ENCODE data around the gene SLC1A4. TPM values are rescaled to one million over a fixed set of nuclear protein-coding genes. Genes with fewer than 3 reads are reported as not detected.

Gene SLC1A4
- total RNA-seq, 1 experiment from 2014 or later: 35.0 TPM

- no TSS peak for BruUV-seq (replicated peaks)
- no peak for TF ChIP-seq CTCF (IDR thresholded peaks at IDR 0.05; ENCODE audit: insufficient read depth in 1 of 2, low read depth in 1 of 2, low read length in 1 of 2, severe bottlenecking in 1 of 2, unreplicated experiment in 1 of 2)
- Mint-ChIP-seq H3K27ac (ENCODE audit: unreplicated experiment) (no peak overlapping the region), H3K36me3 (ENCODE audit: insufficient read depth, unreplicated experiment) (no peaks in the 10 kb centered on the region), H3K4me1 (ENCODE audit: low read depth, unreplicated experiment) (peaks cover 14% of the 10 kb centered on the region), H3K27me3 (ENCODE audit: insufficient read depth, unreplicated experiment) (no peaks in the 10 kb centered on the region), H3K9me3 (ENCODE audit: unreplicated experiment) (no peaks in the 10 kb centered on the region), H3K4me3 (ENCODE audit: unreplicated experiment) (no peak overlapping the region)
- Histone ChIP-seq H3K4me3 (ENCODE audit: low read depth, low read length) (no peak overlapping the region), H3K9me3 (no peaks in the 10 kb centered on the region), H3K4me1 (peaks cover 7% of the 10 kb centered on the region; the same call in 1 of the 2 replicates), H3K36me3 (ENCODE audit: control insufficient read depth, insufficient read depth, low read length) (no peaks in the 10 kb centered on the region), H3K27me3 (replicated peaks; ENCODE audit: control insufficient read depth, insufficient read depth, low read length) (no peaks in the 10 kb centered on the region)
- CTCF ChIA-PET: no interaction called here
- POLR2A ChIA-PET: no interaction called here
- intact Hi-C loops (cut with micrococcal nuclease; ENCODE audit: unreplicated experiment): no loop called here
- peak in 1 of 2 experiments; percentile 24 for DNase-seq
Observed at GRCh38 chr2:64944484-64944883, 44.7 kb upstream of the SLC1A4 start.

- Mint-ChIP-seq H3K36me3 (ENCODE audit: insufficient read depth, unreplicated experiment) (no peaks in the 10 kb centered on the region), H3K4me3 (ENCODE audit: unreplicated experiment) (no peak overlapping the region), H3K9me3 (ENCODE audit: unreplicated experiment) (no peaks in the 10 kb centered on the region), H3K27ac (ENCODE audit: unreplicated experiment) (no peak overlapping the region), H3K4me1 (ENCODE audit: low read depth, unreplicated experiment) (peaks cover 20% of the 10 kb centered on the region), H3K27me3 (ENCODE audit: insufficient read depth, unreplicated experiment) (no peaks in the 10 kb centered on the region)
- ChIA-PET CTCF (no interaction called here), POLR2A (no interaction called here)
- BruUV-seq (replicated peaks): no TSS peak
- H3K36me3 ChIP-seq (ENCODE audit: control insufficient read depth, insufficient read depth, low read length): no peaks in the 10 kb centered on the region
- peaks cover 7% of the 10 kb centered on the region; the same call in 1 of the 2 replicates for H3K4me1 ChIP-seq
- intact Hi-C loops (cut with micrococcal nuclease; ENCODE audit: unreplicated experiment): no loop called here
- no peak for TF ChIP-seq CTCF (IDR thresholded peaks at IDR 0.05; ENCODE audit: insufficient read depth in 1 of 2, low read depth in 1 of 2, low read length in 1 of 2, severe bottlenecking in 1 of 2, unreplicated experiment in 1 of 2)
- no peak for DNase-seq
- no peaks in the 10 kb centered on the region for H3K9me3 ChIP-seq
- no peak overlapping the region for H3K4me3 ChIP-seq (ENCODE audit: low read depth, low read length)
- H3K27me3 ChIP-seq (replicated peaks; ENCODE audit: control insufficient read depth, insufficient read depth, low read length): no peaks in the 10 kb centered on the region
Observed at GRCh38 chr2:64945973-64946768, 43.0 kb upstream of the SLC1A4 start.

- Mint-ChIP-seq H3K9me3 (ENCODE audit: unreplicated experiment) (no peaks in the 10 kb centered on the region), H3K27ac (ENCODE audit: unreplicated experiment) (no peak overlapping the region), H3K36me3 (ENCODE audit: insufficient read depth, unreplicated experiment) (no peaks in the 10 kb centered on the region), H3K27me3 (ENCODE audit: insufficient read depth, unreplicated experiment) (no peaks in the 10 kb centered on the region), H3K4me3 (ENCODE audit: unreplicated experiment) (no peak overlapping the region), H3K4me1 (ENCODE audit: low read depth, unreplicated experiment) (peaks cover 20% of the 10 kb centered on the region)
- DNase-seq: no peak
- ChIA-PET POLR2A (no interaction called here), CTCF (no interaction called here)
- Histone ChIP-seq H3K36me3 (ENCODE audit: control insufficient read depth, insufficient read depth, low read length) (no peaks in the 10 kb centered on the region), H3K9me3 (no peaks in the 10 kb centered on the region), H3K4me1 (peaks cover 7% of the 10 kb centered on the region; the same call in 1 of the 2 replicates), H3K4me3 (ENCODE audit: low read depth, low read length) (no peak overlapping the region), H3K27me3 (replicated peaks; ENCODE audit: control insufficient read depth, insufficient read depth, low read length) (no peaks in the 10 kb centered on the region; the same call in 1 of the 2 replicates)
- intact Hi-C loops (cut with micrococcal nuclease; ENCODE audit: unreplicated experiment): no loop called here
- TF ChIP-seq CTCF (IDR thresholded peaks at IDR 0.05; ENCODE audit: insufficient read depth in 1 of 2, low read depth in 1 of 2, low read length in 1 of 2, severe bottlenecking in 1 of 2, unreplicated experiment in 1 of 2): no peak
- no TSS peak for BruUV-seq (replicated peaks)
Observed at GRCh38 chr2:64946769-64947247, 42.4 kb upstream of the SLC1A4 start.

All from Caco-2 (cell line).